Measurements from ENCODE around the gene IQCH.

GRCh38 chr15:67254238-67255175 lies at the start of gene IQCH, which contains the start of gene AAGAB:
- TF ChIP-seq CTCF (IDR thresholded peaks at IDR 0.05) (no peak), POLR2AphosphoS5 (IDR thresholded peaks at IDR 0.05) (peak; percentile 56 to 93 (median 88))

All from sigmoid colon (tissue), 4 donors.